Kidney (tissue), 14 donors: ENCODE data around the gene SLC9A3. TPM values are rescaled to one million over a fixed set of nuclear protein-coding genes. Genes with fewer than 3 reads are reported as not detected.

ENCODE experiments used
- DNase-seq, 5 donors: peaks; one replicate each; pipeline ENCODE4 v3.0.0-alpha.2; 2013 to 2020
- FAIRE-seq: peaks from 2 replicates; lab custom pipeline; 2012; peaks lifted over from hg19 to GRCh38; lab: Jason Lieb, UNC
- H3K27ac ChIP-seq, 2 donors: one replicate each; pipeline ENCODE4 v1.7.0; 2013; ENCODE audit warnings: low read depth in 2 of 2, low read length in 2 of 2, inconsistent platforms in 1 of 2
- H3K27me3 ChIP-seq: one replicate; pipeline ENCODE4 v1.7.1; 2013; ENCODE audit warnings: low read length, inconsistent platforms; ENCODE audit not compliant: control insufficient read depth, insufficient read depth
- H3K36me3 ChIP-seq, 3 donors: one replicate each; pipeline versions ENCODE4 v1.7.0 to v1.7.1; 2013; ENCODE audit warnings: low read length in 3 of 3, control low read depth in 1 of 3, inconsistent platforms in 1 of 3; ENCODE audit not compliant: insufficient read depth in 3 of 3, control insufficient read depth in 2 of 3
- H3K4me1 ChIP-seq, 3 donors: one replicate each; pipeline versions ENCODE4 v1.7.0 to v1.7.1; 2013; ENCODE audit warnings: low read length in 3 of 3, inconsistent platforms in 1 of 3, low read depth in 1 of 3; ENCODE audit not compliant: control insufficient read depth in 2 of 3, insufficient read depth in 2 of 3
- H3K4me3 ChIP-seq, 3 donors: one replicate each; pipeline versions ENCODE4 v1.7.0 to v1.8.1; 2013; ENCODE audit warnings: low read length in 3 of 3, control low read depth in 1 of 3, inconsistent platforms in 1 of 3
- H3K9ac ChIP-seq, 3 donors: one replicate each; pipeline versions ENCODE4 v1.7.0 to v1.7.1; 2013; ENCODE audit warnings: low read length in 3 of 3, control low read depth in 1 of 3, inconsistent platforms in 1 of 3
- H3K9me3 ChIP-seq, 3 donors: one replicate each; pipeline versions ENCODE4 v1.7.0 to v1.7.1; 2013; ENCODE audit warnings: low read length in 3 of 3, control low read depth in 1 of 3, inconsistent platforms in 1 of 3; ENCODE audit not compliant: control insufficient read depth in 2 of 3, insufficient read depth in 1 of 3
- intact Hi-C: fragments of 100-400 bp; cut with DNase I; formaldehyde crosslinking; loops from one replicate; pipeline ENCODE4 v1.11.1; 2022
- polyA plus RNA-seq: library from polyadenylated mRNA; stranded (reverse); fragments of 350-450 nt; fragmentation: Illumina TruSeq; extraction: RNeasy Lipid Tissue Mini Kit (QIAGEN cat#74804); gene quantifications from one replicate; pipeline ENCODE4 v1.2.3, GENCODE V29; 2014; ENCODE audit warnings: low read depth, low replicate concordance; ENCODE audit not compliant: insufficient read depth
- total RNA-seq: library from RNA; stranded (reverse); fragmentation: NEBNext Ultra II Directional; extraction: Animal tissue kit (Norgen Biotek cat#: 25700); gene quantifications from one replicate; pipeline ENCODE4 v1.2.1, GENCODE V29; 2021
- TF ChIP-seq, protein P1 (sequence below): IDR thresholded peaks from 3 replicates; pipeline ENCODE4 v1.5.1; 2012; ENCODE audit warnings: mild to moderate bottlenecking, moderate library complexity, borderline replicate concordance; ENCODE audit not compliant: insufficient read depth; ENCODE audit errors: extremely low read depth
- donor health status: control.
- donor health status: control.
- donor health status: control.
- donor health status: control.
- donor health status: control.
- donor health status: DM: yes; HTN: yes; CAD: no.
- donor health status: Normal renal cell carcinoma (clear cell type).

SLC9A3 gene
- total and polyA plus RNA-seq, 2 donors from 2014 or later: 10.5 to 36.9 TPM

DNA sequence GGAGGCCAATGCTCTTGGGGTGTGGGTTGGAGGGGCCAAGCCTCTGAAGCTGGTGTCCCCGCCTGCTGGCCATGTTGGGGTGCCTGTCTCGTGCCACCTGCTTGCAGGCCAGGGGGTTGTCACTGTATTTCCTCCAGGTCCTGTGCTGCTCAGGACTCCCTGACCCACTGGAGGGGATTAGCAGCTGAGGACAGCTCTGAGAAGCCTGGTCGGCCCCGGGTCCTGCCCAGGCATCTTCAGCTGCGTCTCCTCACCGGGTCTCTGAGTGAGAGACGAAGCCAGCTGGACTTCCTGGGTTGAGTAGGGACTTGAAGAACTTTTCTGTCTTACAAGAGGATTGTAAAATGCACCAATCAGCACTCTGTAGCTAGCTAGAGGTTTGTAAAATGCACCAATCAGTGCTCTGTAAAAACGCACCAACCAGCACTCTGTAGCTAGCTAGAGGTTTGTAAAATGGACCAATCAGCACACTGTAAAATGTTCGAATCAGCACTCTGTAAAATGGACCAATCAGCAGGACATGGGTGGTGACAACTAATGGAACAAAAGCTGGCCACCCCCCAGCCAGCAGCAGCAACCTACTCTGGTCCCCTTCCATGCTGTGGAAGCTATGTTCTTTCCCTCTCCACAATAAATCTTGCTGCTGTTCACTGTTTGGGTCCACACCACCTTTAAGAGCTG, 20.6 kb upstream of the SLC9A3 start:
- H3K36me3 ChIP-seq: no peaks in the 10 kb centered on the region
- TF ChIP-seq, protein P1, sequence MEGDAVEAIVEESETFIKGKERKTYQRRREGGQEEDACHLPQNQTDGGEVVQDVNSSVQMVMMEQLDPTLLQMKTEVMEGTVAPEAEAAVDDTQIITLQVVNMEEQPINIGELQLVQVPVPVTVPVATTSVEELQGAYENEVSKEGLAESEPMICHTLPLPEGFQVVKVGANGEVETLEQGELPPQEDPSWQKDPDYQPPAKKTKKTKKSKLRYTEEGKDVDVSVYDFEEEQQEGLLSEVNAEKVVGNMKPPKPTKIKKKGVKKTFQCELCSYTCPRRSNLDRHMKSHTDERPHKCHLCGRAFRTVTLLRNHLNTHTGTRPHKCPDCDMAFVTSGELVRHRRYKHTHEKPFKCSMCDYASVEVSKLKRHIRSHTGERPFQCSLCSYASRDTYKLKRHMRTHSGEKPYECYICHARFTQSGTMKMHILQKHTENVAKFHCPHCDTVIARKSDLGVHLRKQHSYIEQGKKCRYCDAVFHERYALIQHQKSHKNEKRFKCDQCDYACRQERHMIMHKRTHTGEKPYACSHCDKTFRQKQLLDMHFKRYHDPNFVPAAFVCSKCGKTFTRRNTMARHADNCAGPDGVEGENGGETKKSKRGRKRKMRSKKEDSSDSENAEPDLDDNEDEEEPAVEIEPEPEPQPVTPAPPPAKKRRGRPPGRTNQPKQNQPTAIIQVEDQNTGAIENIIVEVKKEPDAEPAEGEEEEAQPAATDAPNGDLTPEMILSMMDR: no peak
- no peaks in the 10 kb centered on the region for H3K9me3 ChIP-seq
- no peaks in the 10 kb centered on the region for H3K27me3 ChIP-seq
- no peak overlapping the region for H3K27ac ChIP-seq
- H3K4me3 ChIP-seq: no peak overlapping the region
- H3K9ac ChIP-seq: no peak overlapping the region
- FAIRE-seq (no peak), DNase-seq (no peak)
- no peaks in the 10 kb centered on the region for H3K4me1 ChIP-seq
- intact Hi-C loops: no loop called here

DNA sequence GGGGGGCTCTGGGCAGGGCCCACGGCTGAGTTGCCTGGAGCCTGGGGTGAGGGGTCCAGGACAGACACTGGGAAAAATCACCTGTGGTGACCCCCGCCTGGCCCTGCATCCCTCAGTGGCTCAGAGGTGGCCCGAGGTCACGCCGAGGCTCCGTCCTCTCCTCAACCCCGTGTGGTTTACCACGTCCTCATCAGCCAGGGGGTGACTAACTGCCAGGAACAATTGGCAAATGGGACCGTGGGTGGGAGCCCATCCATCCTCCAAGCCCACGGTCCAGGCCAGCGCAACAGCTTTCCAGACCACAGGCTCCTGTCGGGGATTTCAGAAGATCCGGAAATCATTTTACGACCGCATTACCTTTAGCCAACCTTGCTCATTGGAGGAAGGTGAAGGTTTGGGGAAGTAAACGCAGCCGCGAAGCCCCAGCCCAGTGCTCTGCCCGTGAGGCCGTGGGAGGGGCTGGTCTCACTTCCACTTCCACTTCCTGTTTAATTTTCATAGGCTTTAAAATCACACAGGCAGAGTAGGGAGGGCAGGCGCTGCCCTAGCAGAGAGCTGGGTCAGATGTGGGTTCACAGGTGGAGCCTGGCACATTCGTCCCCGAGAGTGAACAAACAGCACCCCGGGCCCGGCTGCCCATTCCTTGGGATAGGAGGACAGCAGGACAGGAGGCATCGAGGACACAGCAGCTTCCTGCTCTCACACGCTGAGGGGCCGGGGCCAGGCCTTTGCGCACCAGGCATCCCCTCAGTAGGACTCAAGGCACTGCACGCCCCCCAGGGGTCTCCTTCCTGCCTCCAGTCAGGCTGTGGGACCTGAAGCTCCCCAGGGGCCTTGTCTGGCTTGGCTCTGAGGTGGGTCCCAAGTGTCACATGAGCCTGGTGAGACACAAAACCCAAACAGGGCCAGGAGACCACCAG, 19.8 kb upstream of the SLC9A3 start:
- no peaks in the 10 kb centered on the region for H3K9me3 ChIP-seq
- intact Hi-C loops: no loop called here
- no peaks in the 10 kb centered on the region for H3K36me3 ChIP-seq
- no peak overlapping the region for H3K27ac ChIP-seq
- H3K4me1 ChIP-seq: no peaks in the 10 kb centered on the region
- DNase-seq (peak in 2 of 5 donors; percentile 33 to 76), FAIRE-seq (no peak)
- no peak overlapping the region for H3K4me3 ChIP-seq
- no peak overlapping the region for H3K9ac ChIP-seq
- TF ChIP-seq, protein P1: no peak
- no peaks in the 10 kb centered on the region for H3K27me3 ChIP-seq

DNA sequence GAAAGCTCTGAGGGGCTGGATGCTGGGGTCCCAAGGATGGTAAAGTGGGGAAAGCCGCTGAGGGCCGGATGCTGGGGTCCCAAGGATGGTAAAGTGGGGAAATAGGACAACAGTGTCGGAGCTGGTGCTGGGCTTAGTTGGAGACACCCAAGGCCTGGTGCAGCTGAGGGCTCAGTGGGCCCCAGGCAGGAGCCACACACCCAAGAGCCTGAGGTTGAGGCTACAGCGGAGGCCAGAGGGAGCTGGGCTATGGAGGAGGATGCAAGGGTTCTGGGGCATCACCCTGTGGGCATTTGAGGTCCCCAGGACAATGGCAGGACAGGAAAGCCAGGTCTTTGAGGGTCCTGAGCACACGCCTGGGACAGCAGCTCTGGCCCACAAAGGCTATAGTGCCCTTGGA, 19.1 kb upstream of the SLC9A3 start:
- FAIRE-seq: no peak
- no peaks in the 10 kb centered on the region for H3K27me3 ChIP-seq

More for the DNA sequence above, 19.1 kb upstream of the SLC9A3 start:
- Histone ChIP-seq H3K9ac (no peak overlapping the region), H3K4me1 (no peaks in the 10 kb centered on the region), H3K9me3 (no peaks in the 10 kb centered on the region), H3K4me3 (no peak overlapping the region), H3K36me3 (no peaks in the 10 kb centered on the region), H3K27ac (no peak overlapping the region)
- TF ChIP-seq, protein P1: no peak
- intact Hi-C loops: no loop called here
- peak in 1 of 5 donors; percentile 41 for DNase-seq
